Measurements from ENCODE around the gene RNF11. TPM values are rescaled to one million over a fixed set of nuclear protein-coding genes. Genes with fewer than 3 reads are reported as not detected.

The RNF11 gene
- total RNA-seq, 1 donor from 2014 or later = 34.8 TPM

DNA sequence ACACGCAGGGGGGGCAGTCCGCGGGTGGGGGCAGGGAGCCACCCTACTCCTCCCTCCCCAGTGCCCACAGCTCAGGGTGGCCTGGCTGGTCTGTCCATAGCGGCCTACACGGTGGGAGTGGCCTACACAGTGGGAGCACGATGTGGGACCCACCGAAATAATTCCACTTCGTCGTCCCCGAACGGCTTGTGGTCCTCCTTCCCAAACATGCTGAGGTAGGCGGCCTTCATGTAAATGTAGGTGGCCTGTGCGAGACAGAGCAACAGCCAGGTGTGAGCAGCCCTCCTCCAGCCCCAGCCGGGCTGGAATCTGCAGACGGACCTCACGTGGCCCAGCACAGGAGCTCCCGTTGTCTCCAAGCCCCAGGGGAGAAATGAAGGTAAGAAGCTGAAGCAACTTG is 59.9 kb downstream of the RNF11 start:
- intact Hi-C loops (cut with micrococcal nuclease) = loop anchor here (1.0 kb wide), 3 partner anchors 60 to 522 kb away; partner anchors contain the start of gene RNF11

DNA sequence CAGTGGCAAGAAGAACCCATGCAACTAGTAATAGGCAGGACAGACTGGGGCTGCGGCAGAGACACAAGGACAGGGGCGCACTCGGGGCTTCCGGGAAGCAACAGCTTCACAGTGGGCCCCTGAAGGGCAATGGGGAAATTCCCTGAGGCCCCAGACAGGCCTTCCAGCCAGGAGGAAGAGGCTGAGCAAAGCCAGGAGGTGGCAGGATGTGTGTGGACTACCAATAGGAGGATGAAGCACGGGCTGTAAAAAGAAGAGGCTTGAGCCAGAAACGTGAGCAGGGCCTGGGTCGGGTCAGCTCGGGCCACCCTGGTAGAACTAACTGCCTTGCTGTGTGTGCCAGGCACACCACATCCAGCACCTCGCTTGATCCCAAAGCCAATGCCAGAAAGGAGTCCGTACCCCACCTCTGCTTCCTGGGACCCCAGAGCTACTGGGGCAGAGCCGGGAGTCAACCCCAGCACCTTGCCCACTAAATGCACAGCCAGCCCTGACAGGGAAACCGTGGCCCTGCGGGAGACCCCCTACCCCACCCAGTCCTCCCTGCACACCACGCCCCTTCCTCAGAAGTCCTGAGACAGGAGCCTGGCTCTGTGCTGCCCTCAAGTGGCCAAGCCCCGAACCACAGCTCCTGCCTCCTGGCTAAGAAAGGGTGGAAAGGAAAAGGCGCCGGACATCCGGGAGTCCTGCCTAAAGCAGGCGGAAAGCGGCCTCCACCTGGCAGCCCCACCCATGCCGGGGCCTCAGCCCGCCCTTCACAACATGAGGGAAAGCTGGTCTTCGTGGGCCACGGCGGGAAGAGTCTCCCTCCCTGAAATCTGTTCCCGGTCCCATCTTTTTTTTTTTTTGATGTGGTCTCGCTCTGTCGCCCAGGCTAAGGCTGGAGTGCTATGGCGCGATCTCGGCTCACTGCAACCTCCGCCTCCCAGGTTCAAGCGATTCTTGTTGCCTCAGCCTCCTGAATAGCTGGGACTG is 60.6 kb downstream of the RNF11 start:
- intact Hi-C loops (cut with micrococcal nuclease) = loop anchor here (1.0 kb wide), 4 partner anchors 60 to 522 kb away; partner anchors contain the start of gene RNF11

DNA sequence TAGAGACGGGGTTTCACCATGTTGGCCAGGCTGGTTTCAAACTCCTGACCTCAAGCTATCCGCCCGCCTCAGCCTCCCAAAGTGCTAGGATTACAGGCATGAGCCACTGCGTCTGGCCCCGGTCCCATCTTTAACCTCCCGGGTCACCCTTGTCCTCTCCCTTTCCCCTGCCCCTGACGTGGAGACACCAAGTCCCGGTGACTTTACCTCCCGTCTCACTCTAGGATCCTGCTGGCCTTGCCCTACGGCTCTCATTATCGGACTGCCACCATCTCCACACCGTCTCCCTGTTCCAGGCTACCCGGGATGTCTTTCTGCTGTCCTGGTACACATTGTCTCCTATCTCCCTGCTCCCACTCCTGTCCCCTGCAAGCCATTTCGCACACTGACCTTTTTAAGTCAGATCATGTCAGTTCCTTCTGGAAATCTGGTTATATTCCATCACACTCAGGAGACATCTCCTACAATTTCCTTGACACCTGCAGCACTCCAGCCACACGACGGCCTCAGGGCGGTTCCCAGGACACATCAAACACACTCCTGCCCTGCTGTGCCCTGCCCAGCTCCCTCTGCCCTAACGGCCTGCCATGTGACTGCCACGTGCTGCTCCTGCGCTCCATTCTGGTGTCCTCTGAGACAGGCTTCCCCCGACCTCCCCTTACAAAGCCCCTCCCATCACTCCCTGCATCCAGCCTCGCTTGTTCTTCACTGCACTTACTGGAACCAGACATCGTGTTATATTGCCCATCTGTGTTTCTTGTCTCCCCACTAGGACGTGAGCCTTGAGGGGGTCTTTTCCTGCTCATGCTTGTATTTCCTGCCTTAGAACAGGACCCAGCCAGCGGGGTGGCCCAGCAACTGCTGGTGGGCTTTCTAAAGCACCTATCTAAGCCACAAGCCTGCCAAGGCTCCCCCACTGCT is 61.6 kb downstream of the RNF11 start:
- intact Hi-C loops (cut with micrococcal nuclease) = loop anchor here (1.0 kb wide), 1 partner anchor 108 kb away; no protein-coding TSS in a partner anchor

DNA sequence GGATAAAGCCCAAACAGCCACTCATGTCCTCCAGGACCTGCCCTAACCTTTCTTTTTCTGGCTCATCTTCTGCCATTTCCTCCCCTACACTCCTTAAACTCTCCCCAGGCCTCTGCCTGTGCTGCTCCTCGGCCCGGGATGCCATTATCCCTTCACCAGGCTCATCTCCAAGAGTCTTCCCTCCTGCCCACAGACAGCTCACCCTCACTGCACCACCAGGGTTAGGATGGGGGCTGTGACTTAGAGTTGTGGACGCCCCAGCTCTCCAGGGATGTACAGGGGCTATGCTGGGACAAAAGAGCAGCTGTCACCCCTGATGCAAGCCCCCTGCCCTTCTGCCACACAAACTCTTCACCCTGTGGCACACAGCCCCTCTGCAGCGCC is 62.2 kb downstream of the RNF11 start:
- intact Hi-C loops (cut with micrococcal nuclease) = no loop called here

DNA sequence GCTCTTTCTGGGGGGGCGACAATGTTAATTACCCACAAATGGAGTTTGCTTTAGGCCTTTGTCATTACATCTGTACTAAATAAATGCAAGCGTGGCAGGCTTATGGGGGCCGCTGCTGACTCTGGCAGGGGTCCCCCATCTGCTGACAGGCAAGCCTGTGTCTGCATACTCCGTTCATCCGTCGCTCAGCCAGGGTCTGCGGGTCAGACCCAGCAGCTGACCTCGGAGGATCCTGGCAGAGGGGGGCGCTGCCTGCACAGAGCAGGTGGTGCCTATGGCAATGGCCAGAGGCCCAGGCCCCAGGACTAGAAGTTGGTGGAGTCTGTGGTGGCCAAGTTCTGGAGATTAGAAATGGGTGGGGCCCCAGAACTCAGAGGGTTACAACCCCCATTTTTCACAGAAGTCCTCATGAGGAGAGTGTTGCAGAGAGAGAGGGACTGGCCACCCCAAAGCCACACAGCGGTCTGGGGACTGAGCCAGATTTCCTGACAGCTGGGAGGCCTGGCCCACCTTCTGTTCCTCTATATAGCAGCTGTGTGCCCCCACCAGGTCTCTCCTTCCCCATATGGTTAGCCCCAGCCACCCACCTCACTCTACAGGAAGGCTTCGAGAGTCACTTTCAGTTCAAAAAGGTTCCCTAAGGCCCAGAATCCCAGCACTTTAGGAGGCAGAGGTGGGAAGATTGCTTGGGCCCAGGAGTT is 63.3 kb downstream of the RNF11 start:
- intact Hi-C loops (cut with micrococcal nuclease) = no loop called here

DNA sequence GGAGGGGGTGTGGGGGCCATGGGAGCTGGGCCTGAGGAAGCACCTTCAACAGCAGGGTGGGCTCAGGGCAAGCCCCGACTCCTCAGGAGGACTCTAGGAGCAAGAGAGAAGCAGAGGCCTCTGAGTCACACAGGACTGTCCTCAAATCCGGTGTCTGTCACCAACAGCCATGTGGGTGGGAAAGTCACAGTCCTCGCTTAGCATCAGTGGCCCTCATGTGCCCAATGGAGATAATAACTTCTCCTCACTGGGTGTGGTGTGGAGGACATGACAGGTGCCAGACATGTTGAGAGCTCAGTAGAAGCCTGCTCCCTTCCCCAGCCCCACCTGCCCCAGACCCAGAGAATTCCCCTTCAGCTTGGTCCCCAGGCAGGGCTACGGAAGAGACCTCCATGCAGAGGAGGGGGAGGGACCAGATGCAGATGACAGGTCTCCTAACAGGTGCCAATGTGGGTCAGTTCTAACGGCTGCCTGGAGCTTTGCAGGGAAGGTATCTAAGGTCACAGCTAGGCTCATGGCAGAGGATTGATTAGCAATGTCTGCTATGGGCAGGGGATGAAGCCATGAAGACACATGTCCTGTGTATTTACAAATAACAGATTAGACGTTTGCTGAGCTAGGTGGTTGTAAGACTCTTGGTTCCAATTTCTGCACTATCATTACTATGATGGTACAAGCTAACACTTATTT is 64.1 kb downstream of the RNF11 start:
- intact Hi-C loops (cut with micrococcal nuclease) = no loop called here

DNA sequence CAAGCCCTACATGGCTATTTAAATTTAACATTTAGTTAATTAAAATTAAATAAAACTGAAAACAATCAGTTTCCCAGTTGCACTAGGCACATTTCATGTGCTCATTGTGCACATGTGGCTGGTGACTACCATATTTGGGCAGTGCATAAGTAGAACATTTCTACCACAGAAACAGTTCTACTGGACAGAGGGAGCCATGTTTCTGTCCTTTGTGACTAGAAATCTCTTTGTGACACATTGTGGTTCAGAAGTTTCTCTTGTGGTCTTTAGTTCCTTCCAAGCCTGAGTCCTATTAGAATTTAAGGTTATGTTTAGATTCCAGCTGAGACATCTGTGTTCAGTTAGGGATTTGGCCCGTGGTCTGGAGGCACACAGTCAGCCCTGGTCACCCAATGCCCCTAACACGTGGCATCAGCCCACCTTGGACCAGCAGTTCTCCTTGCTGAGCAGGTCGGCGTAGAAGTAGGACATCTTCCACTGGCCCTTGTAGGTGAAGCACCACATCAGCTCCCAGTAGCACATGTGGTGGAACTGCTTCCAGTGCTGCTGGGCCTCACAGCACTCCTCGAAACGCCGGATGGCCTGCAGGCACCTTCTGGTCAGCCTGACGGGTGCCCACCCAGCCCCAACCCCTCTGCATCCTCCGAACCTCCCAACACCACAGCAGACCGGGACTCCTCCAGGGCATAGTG is 65.2 kb downstream of the RNF11 start:
- intact Hi-C loops (cut with micrococcal nuclease) = no loop called here

DNA sequence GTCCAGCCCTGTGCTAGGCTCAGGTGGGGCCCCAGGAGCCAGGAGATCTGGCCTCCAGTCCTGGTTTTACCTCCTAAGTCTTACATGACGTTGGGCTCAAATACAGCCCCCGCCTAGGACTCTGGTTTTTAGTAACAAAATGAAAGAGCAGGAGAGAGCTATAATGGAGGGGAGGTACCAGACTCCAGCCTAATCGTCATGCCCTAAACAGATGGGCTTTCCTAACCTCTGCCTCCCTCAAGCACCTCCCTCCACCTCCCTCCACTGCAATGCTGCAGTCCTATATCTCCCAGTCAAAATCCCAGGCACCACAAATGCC is 65.7 kb downstream of the RNF11 start:
- intact Hi-C loops (cut with micrococcal nuclease) = no loop called here

DNA sequence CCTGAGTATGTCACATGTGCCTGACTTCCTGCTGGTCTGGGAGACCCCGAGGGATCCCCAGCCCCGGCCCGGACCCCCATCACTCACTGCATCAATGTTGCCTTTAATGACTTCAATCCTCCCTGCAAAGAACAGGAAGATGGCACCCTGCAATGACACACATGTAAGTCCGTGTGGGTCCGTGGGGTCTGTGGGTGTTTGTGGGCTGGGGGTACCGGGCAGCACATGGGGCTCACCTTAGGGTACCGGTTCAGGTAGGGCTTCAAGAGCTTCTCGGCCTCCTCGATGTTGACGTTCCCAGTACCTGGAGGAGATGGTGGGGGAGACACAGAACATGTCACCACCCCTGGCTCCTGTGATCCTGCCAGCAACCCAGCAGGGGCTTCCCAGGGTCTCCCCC is 66.2 kb downstream of the RNF11 start:
- intact Hi-C loops (cut with micrococcal nuclease) = no loop called here

DNA sequence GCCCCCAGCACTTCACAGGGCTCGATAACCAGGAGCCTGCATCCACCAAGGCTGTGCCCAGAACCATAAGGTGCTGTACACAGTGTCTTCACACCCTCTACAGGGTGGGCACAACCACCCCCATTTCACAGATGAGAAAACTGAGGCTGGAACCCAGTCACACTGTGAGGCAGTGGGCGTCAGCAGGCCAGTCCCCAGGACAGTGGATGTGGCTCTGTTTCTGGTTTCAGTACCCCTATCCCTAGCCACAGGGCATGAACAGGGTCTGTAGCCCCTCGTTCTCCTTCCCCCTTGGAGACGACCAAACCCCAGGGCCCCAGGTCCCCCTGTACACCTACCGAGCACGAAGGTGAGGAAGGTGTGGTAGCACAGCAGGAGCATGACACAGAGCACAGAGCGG is 66.7 kb downstream of the RNF11 start:
- intact Hi-C loops (cut with micrococcal nuclease) = no loop called here

DNA sequence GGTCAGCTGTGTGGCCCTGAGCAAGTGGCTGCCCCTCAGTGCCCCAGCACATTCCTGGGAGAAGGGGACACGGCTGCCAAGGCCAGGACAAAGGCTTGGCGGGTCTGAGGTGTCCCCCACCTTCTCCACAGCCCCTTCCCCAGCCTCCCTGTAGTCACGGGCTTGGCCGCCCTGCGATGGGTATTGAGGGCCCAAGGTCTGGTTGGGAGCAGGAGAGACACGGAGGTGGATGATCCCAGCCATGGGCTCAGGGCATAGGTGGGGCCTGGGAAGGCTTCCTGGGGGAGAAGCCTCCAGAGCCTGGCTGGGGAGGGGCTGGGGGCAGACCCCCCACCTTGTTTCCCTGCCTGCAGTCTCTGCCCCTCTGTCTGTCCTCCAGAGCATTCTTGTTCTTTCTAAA is 67.2 kb downstream of the RNF11 start:
- intact Hi-C loops (cut with micrococcal nuclease) = no loop called here

DNA sequence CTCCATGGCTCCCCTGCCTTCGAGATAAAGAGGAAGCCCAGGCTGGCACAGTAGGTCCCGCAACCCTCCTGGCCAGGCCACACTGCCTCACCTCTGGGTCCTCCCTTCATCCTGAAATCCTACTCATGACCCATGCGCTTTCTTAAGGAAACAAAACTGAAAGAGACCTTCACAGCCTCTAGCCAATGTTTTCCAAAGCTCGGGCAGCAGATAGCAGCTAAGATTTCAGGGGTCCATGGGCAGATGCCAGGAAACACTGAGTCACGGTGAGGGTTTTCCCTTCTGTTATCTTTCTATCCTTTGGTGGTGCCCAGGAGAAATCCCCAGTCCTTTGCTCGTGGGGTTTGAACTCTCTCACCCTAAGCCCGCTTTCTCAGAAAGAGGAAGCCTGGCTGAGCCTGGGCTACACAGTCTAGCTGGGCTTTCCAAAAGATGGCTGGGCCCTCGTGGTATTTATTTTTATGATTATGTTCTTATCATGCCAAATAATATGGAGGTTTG is 67.7 kb downstream of the RNF11 start:
- intact Hi-C loops (cut with micrococcal nuclease) = no loop called here

DNA sequence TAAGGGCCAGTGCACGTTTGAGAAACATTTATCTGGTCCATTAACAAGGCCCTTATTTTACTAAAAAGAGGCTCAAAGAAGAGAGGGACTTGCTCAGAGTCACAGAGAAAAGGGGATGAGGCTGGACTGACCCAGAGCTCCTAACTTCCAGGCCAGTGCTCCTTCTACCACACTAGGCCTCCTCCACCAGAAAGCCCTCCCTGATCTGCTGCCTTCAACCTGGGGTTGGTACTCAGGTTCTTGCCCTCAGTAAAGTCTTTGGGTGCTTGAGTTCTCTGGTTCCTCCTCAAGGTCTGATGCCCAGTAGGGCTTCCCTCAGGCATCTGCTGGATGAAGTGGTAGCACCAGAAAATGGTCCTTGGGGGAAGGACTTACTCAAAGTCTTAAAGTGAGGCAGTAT is 68.3 kb downstream of the RNF11 start:
- intact Hi-C loops (cut with micrococcal nuclease) = no loop called here

DNA sequence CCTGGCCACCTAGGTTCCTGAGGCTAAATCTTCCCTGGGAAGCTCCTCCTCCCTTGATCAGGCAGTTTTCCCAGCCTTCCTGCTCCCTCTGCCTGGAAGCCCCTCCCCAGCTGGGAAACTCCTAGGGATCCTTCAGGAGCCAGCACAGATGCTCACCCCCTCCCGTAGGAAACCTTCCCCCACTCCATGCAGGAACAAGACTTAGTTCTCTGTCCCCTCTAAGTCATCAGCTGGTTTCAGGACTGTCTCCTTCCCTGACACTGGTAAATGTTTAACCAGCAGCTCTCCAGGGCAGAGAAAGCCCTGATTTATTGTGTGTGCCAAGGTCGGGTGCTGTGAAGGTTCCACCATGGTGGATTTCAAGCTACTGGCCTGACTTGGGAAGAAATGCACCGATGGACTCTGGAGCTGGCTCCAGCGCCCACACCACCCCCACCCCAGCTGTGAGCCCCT is 69.3 kb downstream of the RNF11 start:
- intact Hi-C loops (cut with micrococcal nuclease) = no loop called here

DNA sequence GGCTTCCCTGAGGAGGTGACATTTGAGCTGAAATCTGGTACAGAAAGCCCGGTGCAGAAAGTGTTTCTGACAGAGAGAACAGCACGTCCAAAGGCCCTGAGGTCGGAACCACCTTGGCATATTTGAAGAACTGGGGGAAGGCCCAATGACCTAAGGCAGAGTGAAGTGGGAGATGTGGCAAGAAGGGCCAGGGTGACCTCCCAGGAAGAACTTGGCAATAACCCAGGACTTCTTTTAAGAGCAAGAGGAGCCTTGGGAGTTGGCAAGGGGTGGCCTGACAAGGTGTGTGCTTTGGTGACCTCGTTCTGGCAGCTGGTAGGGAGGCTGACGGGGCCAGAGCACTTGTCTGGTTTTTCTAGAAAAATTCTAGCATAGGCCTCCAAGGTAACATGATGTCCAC is 70.9 kb downstream of the RNF11 start:
- intact Hi-C loops (cut with micrococcal nuclease) = no loop called here

DNA sequence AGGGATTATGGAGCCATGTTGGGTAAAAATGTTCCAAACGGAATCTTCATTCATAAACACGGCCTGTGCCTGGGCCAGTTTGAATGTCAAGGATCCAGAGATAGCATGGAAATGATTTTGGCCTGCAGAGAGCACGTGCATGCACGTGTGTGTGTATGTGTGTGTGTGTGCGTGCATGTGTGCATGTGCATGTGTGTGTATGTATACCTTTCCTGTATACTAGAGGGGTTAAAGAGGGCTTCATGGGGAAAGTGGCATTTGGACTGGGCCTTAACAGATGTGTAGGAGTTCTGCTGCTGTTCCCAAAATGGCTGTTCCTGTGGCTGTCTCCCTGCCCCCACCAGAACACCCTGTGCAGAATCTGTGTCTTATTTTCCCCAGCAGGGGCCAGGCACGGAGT is 72.6 kb downstream of the RNF11 start:
- intact Hi-C loops (cut with micrococcal nuclease) = no loop called here

DNA sequence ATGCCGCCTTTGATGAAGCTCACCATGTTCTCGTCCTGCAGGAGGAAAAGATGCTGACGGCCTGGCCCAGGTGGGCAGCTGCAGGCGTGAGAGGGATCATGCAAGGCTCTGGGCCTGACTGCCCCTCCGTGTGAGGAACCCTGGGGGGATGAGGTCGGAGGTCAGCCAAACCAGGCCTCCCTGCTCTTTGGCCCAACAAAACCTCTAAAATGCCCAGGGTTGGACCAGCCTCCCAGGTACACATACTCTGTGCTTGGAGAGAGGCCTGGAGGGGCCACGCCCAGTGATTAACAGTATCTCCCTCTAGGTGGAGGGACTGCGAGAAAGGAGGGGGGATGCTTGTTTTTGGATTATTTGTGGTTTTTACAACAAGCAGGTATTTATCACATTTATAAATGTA is 73.2 kb downstream of the RNF11 start:
- intact Hi-C loops (cut with micrococcal nuclease) = no loop called here

DNA sequence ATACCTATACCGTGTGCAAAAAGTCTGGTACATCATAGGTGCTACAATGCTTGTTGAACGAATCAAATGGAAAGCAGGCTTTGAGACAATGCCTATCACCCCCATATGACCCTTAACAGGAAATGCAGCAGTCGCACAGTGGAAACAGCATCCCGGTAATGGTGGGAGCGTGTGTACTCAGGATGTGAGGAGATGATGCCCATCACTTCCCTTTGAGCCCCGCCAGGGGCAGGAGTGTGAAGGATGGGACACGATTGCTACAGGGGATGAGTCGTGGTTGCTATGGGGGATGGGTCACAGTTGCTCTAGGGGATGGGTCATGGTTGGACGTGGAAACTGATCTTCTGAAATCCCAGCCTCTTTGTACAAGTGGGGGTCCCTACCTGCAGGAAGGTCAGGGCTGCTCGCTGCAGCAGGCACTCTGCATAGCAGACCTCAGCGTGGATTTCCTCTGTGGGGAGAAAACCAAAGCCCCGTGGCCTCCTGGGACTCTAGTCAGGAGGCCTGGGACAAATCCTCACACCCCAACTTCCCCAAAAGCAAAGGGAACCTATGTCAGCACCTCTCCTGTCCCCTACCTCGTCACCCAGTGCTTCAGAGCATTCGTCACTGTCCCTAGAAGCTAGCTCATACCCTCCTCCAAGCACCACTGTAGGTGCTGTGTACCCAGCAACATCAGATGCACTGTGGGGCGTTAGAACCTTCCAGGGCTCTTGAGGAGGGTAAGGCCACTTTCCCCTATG is 75.0 kb downstream of the RNF11 start:
- intact Hi-C loops (cut with micrococcal nuclease) = no loop called here

DNA sequence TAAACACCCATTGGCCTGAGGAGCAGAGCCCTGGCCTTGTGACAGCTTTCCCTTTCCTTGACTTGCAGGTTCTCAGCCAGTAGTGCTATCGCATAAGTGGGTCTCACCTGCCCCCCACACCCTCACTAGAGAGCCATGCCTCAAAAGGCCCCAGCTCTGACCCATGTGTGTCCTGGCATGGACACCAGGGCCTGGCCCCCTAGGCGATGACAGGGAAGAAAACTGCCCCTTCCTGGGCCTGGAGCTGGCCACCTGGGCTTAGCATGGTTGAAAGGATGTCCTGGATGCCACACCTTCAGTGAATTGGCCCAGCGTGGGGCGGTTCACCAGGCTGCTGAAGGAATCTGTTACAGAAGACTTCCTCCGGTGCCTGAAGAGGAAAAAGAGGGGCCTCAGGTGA is 75.8 kb downstream of the RNF11 start:
- intact Hi-C loops (cut with micrococcal nuclease) = no loop called here

Measured in T-helper 1 cell treated with Interleukin-12 subunit alpha and Interleukin-12 subunit beta and Interleukin-4 antibody, amounts not matched to agents 30 ng/mL and 1 ng/mL, for 36 hours (primary cell).